HEK293 (cell line): ENCODE measurements around the gene KCNMA1.

Source experiments
- ATF2 ChIP-seq: fragments of 450-650 bp; formaldehyde crosslinking; IDR thresholded peaks from 2 replicates; pipeline ENCODE4 v1.5.1; 2016; ENCODE audit warnings: missing biosample characterization, missing genetic modification characterization, low read depth
- CTCF ChIP-seq: fragments of 450-650 bp; formaldehyde crosslinking; IDR thresholded peaks from 2 replicates; pipeline ENCODE4 v1.5.1; 2016; ENCODE audit warnings: missing biosample characterization, missing genetic modification characterization
- KLF1 ChIP-seq: fragments of 450-650 bp; formaldehyde crosslinking; IDR thresholded peaks from 2 replicates; pipeline ENCODE4 v1.5.1; 2016; ENCODE audit warnings: missing biosample characterization, missing genetic modification characterization
- ZBTB17 ChIP-seq: fragments of 450-650 bp; formaldehyde crosslinking; IDR thresholded peaks from 2 replicates; pipeline ENCODE4 v1.5.1; 2016; ENCODE audit warnings: missing biosample characterization, missing genetic modification characterization
- ZFP3 ChIP-seq: fragments of 450-650 bp; formaldehyde crosslinking; IDR thresholded peaks from 2 replicates; pipeline ENCODE4 v1.5.1; 2016; ENCODE audit warnings: low read depth, missing biosample characterization, missing genetic modification characterization
- ZFP37 ChIP-seq: fragments of 450-650 bp; formaldehyde crosslinking; IDR thresholded peaks from 2 replicates; pipeline ENCODE4 v1.5.1; 2016; ENCODE audit warnings: missing biosample characterization, missing genetic modification characterization
- ZNF121 ChIP-seq: fragments of 450-650 bp; formaldehyde crosslinking; IDR thresholded peaks from 2 replicates; pipeline ENCODE4 v1.5.1; 2016; ENCODE audit warnings: missing biosample characterization, missing genetic modification characterization
- ZNF416 ChIP-seq: fragments of 450-650 bp; formaldehyde crosslinking; IDR thresholded peaks from 2 replicates; pipeline ENCODE4 v1.5.1; 2016; ENCODE audit warnings: missing biosample characterization, missing genetic modification characterization
- ZNF76 ChIP-seq: fragments of 450-650 bp; formaldehyde crosslinking; IDR thresholded peaks from 2 replicates; pipeline ENCODE4; 2016; ENCODE audit warnings: low read depth, missing biosample characterization, missing genetic modification characterization, borderline replicate concordance

DNA sequence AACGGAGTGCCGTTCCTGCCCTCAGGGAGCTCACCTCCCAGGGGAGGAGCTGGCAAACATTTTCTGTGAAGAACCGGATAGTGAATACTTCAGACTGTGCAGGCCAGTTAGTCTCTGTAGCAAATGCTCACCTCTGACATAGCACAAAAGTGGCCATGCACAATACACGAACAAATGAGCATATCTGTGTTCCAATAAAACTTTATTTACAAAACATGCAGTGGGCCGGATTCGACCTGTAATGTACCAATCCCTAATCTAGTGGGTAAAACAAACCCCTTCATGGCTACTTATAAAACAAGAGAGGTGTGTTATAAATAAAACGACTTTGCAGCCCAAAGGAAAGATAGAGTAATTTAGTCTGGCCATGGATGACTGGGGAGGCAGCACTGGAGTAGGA, 48.7 kb downstream of the KCNMA1 start:
- TF ChIP-seq ATF2 (tag by site-specific recombination) (no peak), CTCF (no peak), ZNF121 (tag by site-specific recombination) (no peak), ZFP3 (no peak), KLF1 (tag by site-specific recombination) (no peak), ZNF76 (no peak), ZNF416 (no peak), ZFP37 (tag by site-specific recombination) (no peak), ZBTB17 (tag by site-specific recombination) (no peak)
